H9 (cell line): ENCODE data around the gene CCDC30. TPM values are rescaled to one million over a fixed set of nuclear protein-coding genes. Genes with fewer than 3 reads are reported as not detected.
"Not testable (repeated sequence)": the region's sequence is repeated elsewhere in the genome, so short reads cannot be mapped to it uniquely, and the experiment has no call there.

ENCODE experiments used
- DNase-seq: peaks from one replicate; pipeline ENCODE4 v3.0.0-alpha.2; 2017
- H2AFZ ChIP-seq: one replicate; pipeline ENCODE4 v1.6.1; 2013; ENCODE audit warnings: mild to moderate bottlenecking, low read length, control low read depth, moderate library complexity
- H2AK5ac ChIP-seq: 2 replicates; pipeline ENCODE4 v1.6.1; 2013; ENCODE audit warnings: low read length, control low read depth, mixed read lengths; ENCODE audit not compliant: insufficient read length
- H2BK120ac ChIP-seq: one replicate; pipeline ENCODE4 v1.6.1; 2013; ENCODE audit warnings: low read depth, mild to moderate bottlenecking, low read length, control low read depth, inconsistent platforms; ENCODE audit not compliant: poor library complexity, severe bottlenecking
- H2BK12ac ChIP-seq: 2 replicates; pipeline ENCODE4 v1.6.1; 2013; ENCODE audit warnings: low read length, control low read depth, mixed read lengths, low read depth; ENCODE audit not compliant: insufficient read length
- H2BK15ac ChIP-seq: 2 replicates; pipeline ENCODE4 v1.6.1; 2013; ENCODE audit warnings: low read depth, low read length, control low read depth
- H2BK20ac ChIP-seq: one replicate; pipeline ENCODE4 v1.6.1; 2013; ENCODE audit warnings: low read depth, mild to moderate bottlenecking, low read length, control low read depth, inconsistent platforms; ENCODE audit not compliant: poor library complexity, severe bottlenecking
- H2BK5ac ChIP-seq: 2 replicates; pipeline ENCODE4 v1.6.1; 2013; ENCODE audit warnings: low read length, control low read depth, mixed read lengths; ENCODE audit not compliant: insufficient read length
- H3K14ac ChIP-seq: 2 replicates; pipeline ENCODE4 v1.6.1; 2013; ENCODE audit warnings: low read length, control low read depth; ENCODE audit not compliant: insufficient read depth
- H3K18ac ChIP-seq: 2 replicates; pipeline ENCODE4 v1.6.1; 2013; ENCODE audit warnings: low read depth, mild to moderate bottlenecking, mixed read lengths, low read length, control low read depth; ENCODE audit not compliant: insufficient read length
- H3K23ac ChIP-seq: 2 replicates; pipeline ENCODE4 v1.6.1; 2013; ENCODE audit warnings: low read length, control low read depth, mixed read lengths, low read depth; ENCODE audit not compliant: insufficient read length
- H3K23me2 ChIP-seq: 2 replicates; pipeline ENCODE4 v1.6.1; 2013; ENCODE audit warnings: low read depth, mild to moderate bottlenecking, mixed read lengths, low read length, control low read depth; ENCODE audit not compliant: insufficient read length, poor library complexity, severe bottlenecking
- H3K27ac ChIP-seq: 2 replicates; pipeline ENCODE4 v1.5.1; 2013; ENCODE audit warnings: low read length, control low read depth, mixed read lengths, low read depth; ENCODE audit not compliant: insufficient read length
- H3K27me3 ChIP-seq: 2 replicates; pipeline ENCODE4 v1.6.1; 2013; ENCODE audit warnings: low read length, control low read depth, inconsistent platforms; ENCODE audit not compliant: insufficient read depth
- H3K4ac ChIP-seq: 2 replicates; pipeline ENCODE4 v1.6.1; 2013; ENCODE audit warnings: low read depth, mild to moderate bottlenecking, control low read depth, inconsistent platforms, low read length, moderate library complexity
- H3K4me1 ChIP-seq: 2 replicates; pipeline ENCODE4 v1.6.1; 2013; ENCODE audit warnings: low read length, control low read depth, inconsistent platforms; ENCODE audit not compliant: insufficient read depth
- H3K4me2 ChIP-seq: 2 replicates; pipeline ENCODE4 v1.6.1; 2013; ENCODE audit warnings: low read length, control low read depth, mixed read lengths; ENCODE audit not compliant: insufficient read length, insufficient read depth
- H3K56ac ChIP-seq: 2 replicates; pipeline ENCODE4 v1.6.1; 2013; ENCODE audit warnings: low read depth, mild to moderate bottlenecking, mixed read lengths, low read length, control low read depth; ENCODE audit not compliant: insufficient read length
- H3K79me1 ChIP-seq: 2 replicates; pipeline ENCODE4 v1.6.1; 2013; ENCODE audit warnings: low read depth, mild to moderate bottlenecking, moderate library complexity, low read length, control low read depth, inconsistent platforms; ENCODE audit not compliant: insufficient read depth, poor library complexity, severe bottlenecking
- H3K79me2 ChIP-seq: 2 replicates; pipeline ENCODE4 v1.6.1; 2013; ENCODE audit warnings: low read length, control low read depth, inconsistent platforms; ENCODE audit not compliant: insufficient read depth
- H3K9ac ChIP-seq: 2 replicates; pipeline ENCODE4 v1.6.1; 2013; ENCODE audit warnings: low read length, control low read depth, mixed read lengths; ENCODE audit not compliant: insufficient read length; ENCODE audit errors: extremely low read depth
- H3K9me3 ChIP-seq: one replicate; pipeline ENCODE4 v1.6.1; 2013; ENCODE audit warnings: low read depth, low read length, inconsistent platforms; ENCODE audit not compliant: control insufficient read depth
- H3T11ph ChIP-seq: one replicate; pipeline ENCODE4 v1.6.1; 2013; ENCODE audit warnings: mild to moderate bottlenecking, low read length, control low read depth, inconsistent platforms
- H4K20me1 ChIP-seq: one replicate; pipeline ENCODE4 v1.6.1; 2013; ENCODE audit not compliant: control insufficient read depth, insufficient read length, insufficient read depth
- H4K5ac ChIP-seq: 2 replicates; pipeline ENCODE4 v1.6.1; 2013; ENCODE audit warnings: low read depth, mild to moderate bottlenecking, mixed read lengths, low read length, control low read depth; ENCODE audit not compliant: insufficient read length
- H4K8ac ChIP-seq: replicated peaks from 2 replicates; pipeline ENCODE4 v1.6.1; 2013; ENCODE audit warnings: low read length, control low read depth, mixed read lengths, low read depth; ENCODE audit not compliant: insufficient read length
- H4K91ac ChIP-seq: 2 replicates; pipeline ENCODE4 v1.6.1; 2013; ENCODE audit warnings: low read depth, mild to moderate bottlenecking, moderate library complexity, mixed read lengths, low read length, control low read depth; ENCODE audit not compliant: insufficient read length
- H3K27ac Mint-ChIP-seq, 3 experiments: 2 replicates in 2 of 3; 3 replicates in 1 of 3; pipeline ENCODE4 v1.8.0; 2020 to 2021; ENCODE audit warnings: mixed read lengths in 3 of 3, mild to moderate bottlenecking in 1 of 3, moderate library complexity in 1 of 3
- H3K27me3 Mint-ChIP-seq: 2 replicates; pipeline ENCODE4 v1.8.0; 2021; ENCODE audit warnings: low read depth, mild to moderate bottlenecking, moderate library complexity, mixed read lengths
- H3K36me3 Mint-ChIP-seq, 3 experiments: 2 replicates in 2 of 3; 3 replicates in 1 of 3; pipeline ENCODE4 v1.8.0; 2020 to 2021; ENCODE audit warnings: low read depth in 3 of 3, mixed read lengths in 3 of 3; ENCODE audit not compliant: insufficient read depth in 1 of 3
- H3K4me1 Mint-ChIP-seq, 2 experiments: 2 replicates each; pipeline ENCODE4 v1.8.0; 2020; ENCODE audit warnings: mixed read lengths in 2 of 2
- H3K4me3 Mint-ChIP-seq, 2 experiments: 2 replicates in 1 of 2; 3 replicates in 1 of 2; pipeline ENCODE4 v1.8.0; 2020 to 2021; ENCODE audit warnings: mild to moderate bottlenecking in 2 of 2, mixed read lengths in 2 of 2, moderate library complexity in 1 of 2
- H3K9me3 Mint-ChIP-seq, 2 experiments: 2 replicates in 1 of 2; 3 replicates in 1 of 2; pipeline ENCODE4 v1.8.0; 2020; ENCODE audit warnings: mild to moderate bottlenecking in 2 of 2, mixed read lengths in 2 of 2, moderate library complexity in 1 of 2
- CTCF ChIP-seq: fragments of 200-600 bp; sonication (generic); conservative IDR thresholded peaks from 3 replicates; pipeline ENCODE4 v1.8.0; 2021; ENCODE audit warnings: antibody characterized with exemption, mild to moderate bottlenecking
- WGBS: extraction: QIAGEN DNeasy Blood & Tissue Kit; methylation state at CpG from one replicate; pipeline ENCODE4 v1.1.7; 2013; ENCODE audit warnings: missing lambda C conversion rate, low lambda C conversion rate, mixed read lengths; ENCODE audit not compliant: insufficient read length; ENCODE audit errors: extremely low coverage; 5-methylcytosine and 5-hydroxymethylcytosine counted together
- total RNA-seq: library from RNA; stranded (reverse); gene quantifications from 2 replicates; pipeline ENCODE4 v1.2.1, GENCODE V29; 2021

Gene CCDC30
- total RNA-seq, 1 experiment from 2014 or later = 1.8 TPM

DNA sequence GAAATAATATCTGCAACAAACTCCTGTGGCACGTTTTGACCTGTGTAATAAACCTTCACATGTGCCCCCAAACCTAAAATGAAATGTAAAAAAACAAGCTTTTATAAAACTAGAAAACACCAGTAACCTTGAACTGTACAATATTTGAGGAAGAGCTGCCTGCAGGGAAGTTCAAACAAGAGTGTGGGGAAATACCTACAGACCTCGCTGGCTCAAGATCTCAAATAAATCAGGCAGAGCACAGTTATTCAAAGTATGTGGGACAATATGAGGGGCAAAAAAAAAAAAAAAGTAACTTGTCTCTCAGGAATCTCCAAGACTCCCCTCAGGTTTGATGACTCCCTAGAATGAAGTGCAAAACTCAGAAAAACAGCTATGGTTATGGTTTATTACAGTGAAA lies 157.2 kb downstream of the CCDC30 start:
- Histone ChIP-seq H3K79me2 (no peaks in the 10 kb centered on the region), H3K23ac (no peak overlapping the region), H3K4ac (no peak overlapping the region), H2BK20ac (no peak overlapping the region), H3T11ph (no peak overlapping the region), H4K5ac (no peak overlapping the region), H2BK15ac (no peak overlapping the region), H4K20me1 (no peaks in the 10 kb centered on the region), H2BK12ac (no peak overlapping the region), H3K9ac (no peak overlapping the region), H3K4me2 (no peak overlapping the region), H4K8ac (no peak overlapping the region), H2BK120ac (no peak overlapping the region), H3K9me3 (no peaks in the 10 kb centered on the region), H4K91ac (no peak overlapping the region), H3K18ac (no peak overlapping the region), H3K14ac (no peak overlapping the region), H3K79me1 (no peaks in the 10 kb centered on the region), H3K27ac (no peak overlapping the region), H3K4me1 (no peaks in the 10 kb centered on the region), H3K23me2 (no peaks in the 10 kb centered on the region), H3K27me3 (no peaks in the 10 kb centered on the region; the same call in 1 of the 2 replicates), H2AK5ac (no peak overlapping the region), H2BK5ac (no peak overlapping the region), H3K56ac (no peak overlapping the region), H2AFZ (no peak overlapping the region)
- DNase-seq = no peak
- H3K27ac Mint-ChIP-seq = no peak overlapping the region
- no CpG with 5 or more reads among the region's 2 CpGs for WGBS
- no peak overlapping the region for H3K4me3 Mint-ChIP-seq
- H3K4me1 Mint-ChIP-seq = no peaks in the 10 kb centered on the region
- H3K36me3 Mint-ChIP-seq = no peaks in the 10 kb centered on the region
- no peak for TF ChIP-seq CTCF
- H3K27me3 Mint-ChIP-seq = peaks cover 3% of the 10 kb centered on the region
- H3K9me3 Mint-ChIP-seq = peaks cover 2 to 3% of the 10 kb centered on the region in 2 experiments; a peak in 2 of 5 replicates

- not testable (repeated sequence) for H3K27ac ChIP-seq, H3K4ac ChIP-seq, H3K36me3 Mint-ChIP-seq, H3K4me1 ChIP-seq, H4K5ac ChIP-seq, H2BK120ac ChIP-seq, H3K79me2 ChIP-seq, H3T11ph ChIP-seq, H3K23me2 ChIP-seq, DNase-seq, H3K18ac ChIP-seq, H3K4me2 ChIP-seq, H4K91ac ChIP-seq, H2AK5ac ChIP-seq, H2BK15ac ChIP-seq, H3K27me3 ChIP-seq, H3K4me1 Mint-ChIP-seq, H3K23ac ChIP-seq, H4K20me1 ChIP-seq, H2BK12ac ChIP-seq, H3K79me1 ChIP-seq, H2BK20ac ChIP-seq, H2AFZ ChIP-seq, H3K27me3 Mint-ChIP-seq, H4K8ac ChIP-seq, H3K56ac ChIP-seq, H3K14ac ChIP-seq, H3K4me3 Mint-ChIP-seq, H3K27ac Mint-ChIP-seq, H2BK5ac ChIP-seq, H3K9me3 ChIP-seq, H3K9ac ChIP-seq, H3K9me3 Mint-ChIP-seq
- WGBS = no CpG with 5 or more reads among the region's 4 CpGs
These were observed 158.1 kb downstream of the CCDC30 start for GRCh38 chr1:42621180-42621579.
